Neural crest cell (in vitro differentiated cells): ENCODE measurements around the gene DAPK1. TPM values are rescaled to one million over a fixed set of nuclear protein-coding genes. Genes with fewer than 3 reads are reported as not detected.

ENCODE experiments used
- DNase-seq: peaks from one replicate; pipeline ENCODE4 v3.0.0; 2021; ENCODE audit warnings: low read depth, mixed read lengths, low spot score
- H3K27ac Mint-ChIP-seq: one replicate; pipeline ENCODE4 v1.8.0; 2021; ENCODE audit warnings: mild to moderate bottlenecking, mixed read lengths; ENCODE audit not compliant: unreplicated experiment
- H3K27me3 Mint-ChIP-seq: 2 replicates; pipeline ENCODE4 v1.8.0; 2021; ENCODE audit warnings: low read depth, mild to moderate bottlenecking, mixed read lengths
- H3K36me3 Mint-ChIP-seq: 2 replicates; pipeline ENCODE4 v1.8.0; 2021; ENCODE audit warnings: low read depth, mild to moderate bottlenecking, mixed read lengths
- H3K4me1 Mint-ChIP-seq: 2 replicates; pipeline ENCODE4 v1.8.0; 2021; ENCODE audit warnings: mixed read lengths
- H3K4me3 Mint-ChIP-seq: one replicate; pipeline ENCODE4 v1.8.0; 2021; ENCODE audit warnings: mild to moderate bottlenecking, mixed read lengths
- H3K9me3 Mint-ChIP-seq: 2 replicates; pipeline ENCODE4 v1.8.0; 2021; ENCODE audit warnings: mixed read lengths
- CTCF ChIP-seq: fragments of 200-600 bp; sonication (generic); conservative IDR thresholded peaks from 2 replicates; pipeline ENCODE4 v1.5.0; 2021; ENCODE audit warnings: antibody characterized with exemption, mild to moderate bottlenecking
- total RNA-seq: library from RNA; stranded (reverse); gene quantifications from 2 replicates; pipeline ENCODE4 v1.2.1, GENCODE V29; 2021

DAPK1 gene
- total RNA-seq, 1 donor from 2014 or later = 62.7 TPM

DNA sequence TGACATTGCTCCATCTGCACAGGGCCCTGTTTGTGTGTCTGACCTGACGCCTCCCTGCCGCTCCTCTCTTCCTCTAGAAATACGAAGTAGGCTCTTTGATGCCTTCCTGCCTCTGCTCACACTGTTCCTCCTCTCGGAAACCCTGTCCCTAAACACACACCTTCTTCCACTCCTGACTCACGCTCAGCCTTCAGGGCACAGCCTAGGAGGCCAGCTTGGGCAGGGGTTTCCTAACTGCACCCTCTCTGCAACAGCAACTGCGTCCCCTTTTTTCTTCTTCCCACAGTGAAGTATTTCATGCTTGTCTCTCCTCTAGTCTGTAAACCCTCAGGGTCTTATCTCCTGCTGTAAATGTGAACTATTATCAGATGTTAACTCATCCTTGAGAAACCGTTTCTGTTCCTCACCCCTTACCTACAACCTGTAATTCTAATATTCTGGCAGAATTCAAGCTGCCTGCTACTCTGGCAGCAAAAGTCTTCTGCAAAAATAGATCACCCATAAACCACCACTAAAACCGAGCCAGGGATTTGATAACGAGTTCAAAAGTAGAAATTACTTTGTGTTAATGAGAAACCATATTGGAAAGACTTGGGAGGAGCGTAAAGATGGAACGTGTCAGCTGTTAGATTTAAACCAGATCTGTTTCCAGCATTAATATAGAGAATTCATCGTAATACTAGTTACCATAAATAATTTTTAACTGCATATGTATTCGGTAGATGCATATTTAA, 100.2 kb downstream of the DAPK1 start:
- TF ChIP-seq CTCF = no peak
- Mint-ChIP-seq H3K36me3 (peaks cover under 1% of the 10 kb centered on the region), H3K9me3 (no peaks in the 10 kb centered on the region), H3K4me1 (peaks cover 40% of the 10 kb centered on the region), H3K27ac (peak overlapping the region; percentile 28), H3K4me3 (no peak overlapping the region), H3K27me3 (no peaks in the 10 kb centered on the region)
- DNase-seq = no peak

DNA sequence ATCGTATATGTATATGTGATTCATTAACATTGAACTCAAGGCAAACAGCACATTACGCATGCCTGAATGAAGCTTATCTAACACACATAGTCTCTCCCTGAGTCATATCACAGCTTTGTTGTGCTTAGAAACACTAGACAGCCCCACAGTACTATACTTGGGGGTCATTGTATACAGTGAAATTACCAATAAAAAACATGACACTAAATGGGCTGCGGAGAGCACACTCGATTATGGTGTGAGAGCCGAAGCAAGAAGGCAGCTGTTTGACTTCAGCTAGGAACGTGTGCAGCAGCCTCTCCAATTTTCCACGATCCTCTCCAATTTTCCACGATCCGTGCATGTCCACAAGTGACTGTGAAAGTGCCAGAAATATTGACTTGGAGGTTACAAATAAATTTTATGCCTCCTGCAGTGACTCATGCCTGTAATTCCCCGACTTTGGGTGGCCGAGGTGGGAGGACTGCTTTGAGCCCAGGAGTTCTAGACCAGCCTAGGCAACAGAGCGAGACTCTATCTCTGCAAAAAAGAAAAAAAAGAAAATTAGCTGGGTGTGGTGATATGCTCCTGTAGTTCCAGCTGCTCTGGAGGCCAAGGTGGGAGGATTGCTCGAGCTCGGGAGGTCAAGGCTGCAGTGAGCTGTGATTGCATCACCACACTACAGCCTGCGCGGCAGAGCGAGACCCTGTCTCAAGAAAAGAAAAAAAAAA, 102.4 kb downstream of the DAPK1 start:
- TF ChIP-seq CTCF = no peak
- Mint-ChIP-seq H3K27ac (no peak overlapping the region), H3K36me3 (peaks cover 5% of the 10 kb centered on the region), H3K4me1 (peaks cover 49% of the 10 kb centered on the region), H3K4me3 (no peak overlapping the region), H3K9me3 (no peaks in the 10 kb centered on the region), H3K27me3 (no peaks in the 10 kb centered on the region)
- DNase-seq = no peak

GRCh38 chr9:87601176-87601575, 103.5 kb downstream of the DAPK1 start:
- H3K27ac Mint-ChIP-seq = no peak overlapping the region
- H3K4me1 Mint-ChIP-seq = peaks cover 47% of the 10 kb centered on the region
- no peak for DNase-seq
- H3K9me3 Mint-ChIP-seq = no peaks in the 10 kb centered on the region
- H3K27me3 Mint-ChIP-seq = no peaks in the 10 kb centered on the region
- no peak for TF ChIP-seq CTCF
- H3K4me3 Mint-ChIP-seq = no peak overlapping the region
- peaks cover 8% of the 10 kb centered on the region for H3K36me3 Mint-ChIP-seq

GRCh38 chr9:87601595-87601994, 103.9 kb downstream of the DAPK1 start:
- Mint-ChIP-seq H3K4me3 (no peak overlapping the region), H3K4me1 (peaks cover 47% of the 10 kb centered on the region), H3K36me3 (peaks cover 8% of the 10 kb centered on the region), H3K9me3 (no peaks in the 10 kb centered on the region), H3K27me3 (no peaks in the 10 kb centered on the region), H3K27ac (no peak overlapping the region)
- no peak for DNase-seq
- no peak for TF ChIP-seq CTCF

DNA sequence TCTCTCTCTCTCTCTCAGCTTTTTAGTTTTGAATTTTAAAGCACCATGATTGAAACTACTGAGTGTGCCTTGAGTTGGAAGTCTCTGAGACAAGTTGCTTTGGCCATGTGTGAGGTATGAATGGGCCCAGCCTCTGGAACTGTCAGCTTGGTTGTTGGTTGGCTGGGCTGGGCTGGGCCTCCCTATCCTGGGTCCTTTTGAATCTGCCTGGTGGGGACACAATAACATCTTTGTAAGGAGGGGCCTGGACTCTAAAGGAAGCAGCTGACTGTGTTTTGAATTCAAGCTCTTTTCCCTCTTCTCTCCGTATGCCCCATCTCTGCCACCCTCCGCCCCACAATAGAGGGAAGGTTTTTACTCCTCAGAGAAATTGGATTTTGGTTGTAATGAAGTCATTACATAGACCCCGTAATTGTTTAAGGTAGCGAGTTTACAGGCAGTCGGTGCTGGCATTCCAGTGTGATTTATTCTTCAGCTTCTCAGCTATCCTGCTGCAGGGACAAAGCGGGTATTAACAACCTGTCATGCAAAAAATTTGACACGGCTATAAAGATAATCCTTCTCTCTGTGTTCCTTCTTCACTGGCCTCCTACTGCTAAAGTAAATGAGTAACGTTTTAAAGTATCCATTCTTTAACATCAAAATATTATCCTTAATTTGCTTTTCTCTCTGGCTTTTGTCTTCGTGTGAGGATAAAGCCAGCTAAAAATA, 105.4 kb downstream of the DAPK1 start:
- no peak for DNase-seq
- TF ChIP-seq CTCF = no peak
- no peak overlapping the region for H3K4me3 Mint-ChIP-seq
- peak overlapping the region; percentile 79 for H3K27ac Mint-ChIP-seq
- H3K36me3 Mint-ChIP-seq = peaks cover 8% of the 10 kb centered on the region
- no peaks in the 10 kb centered on the region for H3K27me3 Mint-ChIP-seq
- no peaks in the 10 kb centered on the region for H3K9me3 Mint-ChIP-seq
- H3K4me1 Mint-ChIP-seq = peaks cover 54% of the 10 kb centered on the region
